CD4-positive, alpha-beta T cell treated with Interferon gamma for 1 hour (primary cell): ENCODE results near the gene ARRDC5.
"Not testable (repeated sequence)": the region's sequence is repeated elsewhere in the genome, so short reads cannot be mapped to it uniquely, and the experiment has no call there.

Experiments
- DNase-seq: peaks from one replicate; pipeline ENCODE4 v3.0.0-alpha.2; 2020

ARRDC5 gene

GRCh38 chr19:4909897-4910593, 7.3 kb upstream of the ARRDC5 start:
- DNase-seq = peak; percentile 91

GRCh38 chr19:4909156-4909896, 6.6 kb upstream of the ARRDC5 start, which contains the start of gene UHRF1:
UHRF1 (plus strand) TSS chr19:4909501; CDS start chr19:4910886, 1,385 bp downstream.
- DNase-seq = no peak

DNA sequence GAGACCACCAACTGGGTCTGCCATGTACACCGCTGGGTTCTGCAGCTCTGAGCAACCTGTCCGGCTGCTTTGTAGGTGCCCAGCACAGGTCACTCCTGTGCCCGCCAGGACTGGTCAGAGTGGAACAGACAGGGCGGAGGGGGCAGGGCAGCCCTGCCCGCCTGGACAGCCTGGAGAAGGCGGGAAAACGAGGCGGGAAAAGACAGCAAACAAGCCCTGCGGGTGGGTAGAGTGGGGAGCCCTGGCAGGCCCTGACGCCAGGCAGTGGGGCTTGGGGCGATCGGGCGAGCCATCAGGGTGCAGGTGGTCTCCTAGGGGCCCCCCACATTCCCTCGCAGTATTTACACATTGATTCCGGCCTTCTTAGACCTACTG, 6.1 kb upstream of the ARRDC5 start:
- DNase-seq = no peak

DNA sequence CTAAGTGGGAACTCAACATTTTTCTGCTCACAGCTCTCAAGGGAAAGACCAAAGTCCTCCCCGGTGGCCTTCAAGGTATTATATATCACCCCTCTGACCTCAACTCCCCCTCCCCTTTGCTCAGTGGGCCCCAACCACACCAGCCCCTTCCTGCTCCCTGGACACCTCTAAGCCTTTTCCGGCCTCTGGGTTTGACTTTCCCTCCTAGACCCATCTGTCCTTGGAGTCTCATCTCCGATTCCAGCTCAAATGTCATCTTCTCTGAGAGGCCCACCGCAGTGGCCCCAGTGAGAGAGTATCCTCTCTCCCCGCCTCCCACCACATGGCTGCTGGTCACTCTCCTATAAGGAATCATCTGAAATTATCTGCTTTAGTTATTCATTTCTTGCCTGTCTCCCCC, 5.7 kb upstream of the ARRDC5 start:
- DNase-seq = no peak

DNA sequence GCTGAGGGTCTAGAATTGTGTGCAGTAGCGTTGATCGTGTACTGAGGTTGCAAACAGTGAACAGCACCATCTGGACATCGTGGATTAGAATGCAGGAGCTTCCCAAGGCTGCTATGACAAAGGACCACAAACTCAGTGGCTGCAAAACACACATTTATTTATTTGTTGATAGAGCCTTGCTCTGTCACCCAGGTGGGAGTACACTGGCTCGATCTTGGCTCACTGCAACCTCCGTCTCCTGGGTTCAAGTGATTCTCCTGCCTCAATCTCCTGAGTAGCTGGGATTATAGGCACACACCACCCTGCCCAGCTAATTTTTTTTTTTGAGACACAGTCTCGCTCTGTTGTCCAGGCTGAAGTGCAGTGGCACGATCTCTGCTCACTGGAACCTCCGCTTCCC, 4.3 kb upstream of the ARRDC5 start:
- no peak for DNase-seq

GRCh38 chr19:4904481-4904880, 1.8 kb upstream of the ARRDC5 start:
- no peak for DNase-seq

DNA sequence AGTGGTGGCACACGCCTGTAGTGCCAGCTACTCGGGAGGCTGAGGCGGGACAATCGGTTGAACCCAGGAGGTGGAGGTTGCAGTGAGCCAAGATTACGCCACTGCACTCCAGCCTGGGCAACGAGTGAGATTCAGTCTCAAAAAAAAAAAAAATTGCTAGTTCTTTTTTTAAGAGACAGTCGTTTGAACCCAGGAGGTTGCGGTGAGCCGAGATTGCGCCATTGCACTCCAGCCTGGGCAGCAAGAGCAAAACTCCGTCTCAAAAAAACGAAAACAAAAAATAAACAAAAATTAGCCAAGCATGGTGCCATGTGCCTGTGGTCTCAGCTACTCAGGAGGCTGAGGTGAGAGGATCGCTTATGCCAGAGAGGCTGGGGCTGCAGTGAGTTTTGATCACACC, 1.8 kb downstream of the ARRDC5 start:
- not testable (repeated sequence) for DNase-seq

DNA sequence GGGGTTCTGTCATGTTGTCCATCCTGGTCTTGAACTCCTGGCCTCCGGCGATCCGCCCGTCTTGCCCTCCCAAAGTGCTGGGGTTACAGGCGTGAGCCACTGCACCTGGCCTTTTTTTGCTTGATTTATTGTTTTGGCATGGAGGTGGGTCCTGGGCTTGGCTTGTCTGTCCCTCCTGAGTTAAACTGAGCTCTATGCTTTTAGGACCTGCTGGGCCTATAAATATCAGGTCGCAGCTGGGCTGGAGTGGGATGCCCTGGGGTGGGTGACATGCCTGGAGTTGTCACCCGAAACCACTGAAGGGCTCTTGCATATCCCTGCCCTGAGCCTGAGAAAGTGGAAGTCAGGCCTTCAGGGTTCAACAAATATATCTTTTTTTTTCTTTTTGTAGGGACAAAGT, 5.5 kb downstream of the ARRDC5 start:
- no peak for DNase-seq

- DNase-seq = no peak
These were observed 6.3 kb downstream of the ARRDC5 start for GRCh38 chr19:4896372-4896771.

DNA sequence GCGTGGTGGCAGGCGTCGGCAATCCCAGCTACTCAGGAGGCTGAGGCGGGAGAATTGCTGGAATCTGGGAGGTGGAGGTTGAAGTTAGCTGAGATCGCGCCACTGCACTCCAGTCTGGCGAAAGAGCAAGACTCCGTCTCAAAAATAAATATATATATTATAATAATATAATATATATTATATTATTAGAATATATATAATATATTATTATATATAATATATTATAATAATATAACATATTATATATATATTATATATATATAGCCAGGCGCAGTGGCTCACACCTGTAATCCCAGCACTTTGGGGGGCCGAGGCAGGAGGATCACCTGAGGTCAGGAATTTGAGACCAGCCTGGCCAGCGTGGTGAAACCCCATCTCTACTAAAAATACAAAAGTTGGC, 9.7 kb downstream of the ARRDC5 start:
- not testable (repeated sequence) for DNase-seq

- no peak for DNase-seq
These were observed 11.6 kb downstream of the ARRDC5 start for GRCh38 chr19:4891066-4891465.

DNA sequence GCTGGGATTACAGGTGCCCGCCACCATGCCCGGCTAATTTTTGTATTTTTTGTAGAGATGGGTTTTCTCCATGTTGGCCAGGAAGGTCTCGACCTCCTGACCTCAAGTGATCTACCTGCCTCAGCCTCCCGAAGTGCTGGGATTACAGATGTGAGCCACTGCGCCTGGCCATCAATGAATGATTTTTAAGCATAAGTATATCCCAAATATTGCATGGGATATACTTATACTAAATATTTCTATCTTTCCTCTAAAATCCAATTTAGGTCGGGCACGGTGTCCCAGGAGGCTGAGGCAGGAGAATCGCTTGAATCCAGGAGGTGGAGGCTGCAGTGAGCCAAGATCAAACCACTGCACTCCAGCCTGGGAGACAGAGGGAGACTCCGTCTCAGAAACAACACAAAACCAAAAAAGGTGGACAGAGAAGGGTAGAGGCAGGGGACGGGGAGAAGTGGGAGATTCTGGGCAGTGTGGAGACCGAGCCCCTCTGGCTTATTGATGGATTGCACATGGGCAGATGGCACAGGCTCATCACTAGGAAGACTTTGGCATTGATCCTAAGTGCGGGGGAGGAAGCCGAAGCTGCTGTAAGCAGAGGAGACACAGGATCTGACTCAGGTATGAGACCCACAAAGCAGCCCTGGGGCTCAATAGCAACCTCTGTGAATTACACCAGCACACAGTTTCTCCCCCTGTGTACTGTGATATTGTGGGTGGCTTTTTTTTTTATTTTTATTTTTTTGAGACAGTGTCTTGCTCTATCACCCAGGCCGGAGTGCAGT, 13.5 kb downstream of the ARRDC5 start:
- no peak for DNase-seq

GRCh38 chr19:4887803-4888202, 14.9 kb downstream of the ARRDC5 start:
- not testable (repeated sequence) for DNase-seq

- DNase-seq = not testable (repeated sequence)
These were observed 17.7 kb downstream of the ARRDC5 start for GRCh38 chr19:4884993-4885392.

DNA sequence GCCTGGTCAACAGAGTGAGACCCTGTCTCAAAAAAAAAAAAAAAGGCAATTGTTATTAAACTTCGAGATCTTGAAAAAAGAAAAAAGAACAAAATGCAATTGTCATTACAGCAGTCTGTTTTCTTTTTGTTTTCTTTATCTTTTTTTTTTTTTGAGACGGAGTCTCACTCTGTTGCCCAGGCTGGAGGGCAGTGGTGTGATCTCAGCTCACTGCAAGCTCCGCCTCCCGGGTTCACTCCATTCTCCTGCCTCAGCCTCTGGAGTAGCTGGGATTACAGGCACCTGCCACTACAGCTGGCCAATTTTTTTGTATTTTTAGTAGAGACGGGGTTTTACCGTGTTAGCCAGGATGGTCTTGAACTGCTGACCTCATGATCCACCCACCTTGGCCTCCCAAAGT, 19.8 kb downstream of the ARRDC5 start:
- DNase-seq = not testable (repeated sequence)

DNA sequence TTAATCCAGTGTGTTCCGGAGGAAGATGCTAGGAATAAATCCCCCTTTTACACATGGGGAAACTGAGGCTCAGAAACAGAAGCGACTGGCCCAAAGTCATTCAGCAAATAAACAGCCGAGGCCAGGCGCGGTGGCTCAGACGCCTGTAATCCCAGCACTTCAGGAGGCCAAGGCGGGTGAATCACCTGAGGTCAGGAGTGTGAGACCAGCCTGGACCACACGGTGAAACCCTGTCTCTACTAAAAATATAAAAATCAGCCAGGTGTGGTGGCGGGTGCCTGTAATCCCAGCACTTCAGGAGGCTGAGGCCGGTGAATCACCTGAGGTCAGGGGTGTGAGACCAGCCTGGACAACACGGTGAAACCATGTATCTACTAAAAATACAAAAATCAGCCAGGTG, 23.7 kb downstream of the ARRDC5 start:
- DNase-seq = no peak

- DNase-seq = no peak
These were observed 24.2 kb downstream of the ARRDC5 start for GRCh38 chr19:4878491-4878968.

DNA sequence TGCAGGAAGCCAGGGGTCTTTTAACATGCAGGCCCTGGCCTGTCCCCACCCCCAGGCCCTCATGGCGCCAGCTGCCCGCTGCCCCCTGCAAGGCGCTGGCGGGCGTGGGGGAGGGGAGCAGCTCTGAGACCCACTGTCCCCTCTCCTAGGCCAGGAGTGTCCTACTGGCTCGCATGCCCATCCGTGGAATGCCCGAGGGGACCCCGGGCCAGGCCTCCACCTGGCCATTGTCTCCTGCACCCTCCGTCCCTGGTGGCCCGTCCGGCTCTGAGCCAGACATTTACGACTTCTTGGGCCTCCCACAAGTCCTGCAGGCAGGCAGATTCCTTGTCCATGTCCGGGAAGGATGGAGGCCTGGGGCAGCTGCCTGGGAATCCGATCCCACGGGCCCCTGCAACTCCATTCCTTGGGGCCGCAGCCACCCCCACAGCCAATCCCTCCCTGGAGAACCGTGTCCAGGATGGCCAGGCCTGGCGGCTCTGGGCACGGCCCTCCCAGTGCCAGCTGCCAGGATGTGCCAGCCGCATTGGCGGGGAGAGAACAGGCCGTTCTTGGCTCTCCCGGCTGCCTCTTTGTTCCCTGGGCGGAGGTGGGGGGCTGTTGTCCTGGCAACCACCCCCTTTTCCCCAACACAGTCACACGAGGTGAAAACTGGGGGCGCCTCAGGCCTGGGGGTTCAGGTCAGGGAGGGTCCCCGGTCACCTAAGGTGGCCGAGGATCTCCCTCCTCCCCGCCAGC, 24.8 kb downstream of the ARRDC5 start:
- DNase-seq = no peak

DNA sequence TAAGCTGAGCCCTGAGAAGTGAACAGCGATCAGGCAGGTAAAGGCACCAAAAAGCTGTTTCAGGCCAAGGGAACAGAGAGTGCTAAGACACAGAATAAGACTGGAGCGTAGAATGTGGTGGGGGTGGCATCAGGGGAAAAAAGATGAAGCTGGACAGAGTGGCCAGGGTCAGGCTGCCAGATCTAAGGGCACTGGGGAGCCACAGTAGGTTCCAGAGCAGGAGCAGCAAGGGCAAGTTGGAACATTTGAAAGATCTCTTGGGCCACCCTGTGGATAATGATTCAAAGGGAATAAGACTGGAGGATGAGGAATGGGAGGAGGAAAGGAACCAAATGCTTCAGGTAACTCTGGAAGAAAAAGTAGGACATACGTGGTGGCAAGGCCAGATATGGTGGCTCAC, 28.8 kb downstream of the ARRDC5 start:
- no peak for DNase-seq

GRCh38 chr19:4871711-4872110, 31.0 kb downstream of the ARRDC5 start:
- no peak for DNase-seq

GRCh38 chr19:4870025-4870700, 32.5 kb downstream of the ARRDC5 start:
- DNase-seq = peak; percentile 64

- no peak for DNase-seq
These were observed 34.3 kb downstream of the ARRDC5 start for GRCh38 chr19:4868286-4868834.
